CD4-positive, alpha-beta T cell treated with Interleukin-21 for 1 hour (primary cell): ENCODE data around the gene HOXA9.

ENCODE experiments used
- DNase-seq: peaks from one replicate; pipeline ENCODE4 v3.0.0-alpha.2; 2020

Gene HOXA9

DNA sequence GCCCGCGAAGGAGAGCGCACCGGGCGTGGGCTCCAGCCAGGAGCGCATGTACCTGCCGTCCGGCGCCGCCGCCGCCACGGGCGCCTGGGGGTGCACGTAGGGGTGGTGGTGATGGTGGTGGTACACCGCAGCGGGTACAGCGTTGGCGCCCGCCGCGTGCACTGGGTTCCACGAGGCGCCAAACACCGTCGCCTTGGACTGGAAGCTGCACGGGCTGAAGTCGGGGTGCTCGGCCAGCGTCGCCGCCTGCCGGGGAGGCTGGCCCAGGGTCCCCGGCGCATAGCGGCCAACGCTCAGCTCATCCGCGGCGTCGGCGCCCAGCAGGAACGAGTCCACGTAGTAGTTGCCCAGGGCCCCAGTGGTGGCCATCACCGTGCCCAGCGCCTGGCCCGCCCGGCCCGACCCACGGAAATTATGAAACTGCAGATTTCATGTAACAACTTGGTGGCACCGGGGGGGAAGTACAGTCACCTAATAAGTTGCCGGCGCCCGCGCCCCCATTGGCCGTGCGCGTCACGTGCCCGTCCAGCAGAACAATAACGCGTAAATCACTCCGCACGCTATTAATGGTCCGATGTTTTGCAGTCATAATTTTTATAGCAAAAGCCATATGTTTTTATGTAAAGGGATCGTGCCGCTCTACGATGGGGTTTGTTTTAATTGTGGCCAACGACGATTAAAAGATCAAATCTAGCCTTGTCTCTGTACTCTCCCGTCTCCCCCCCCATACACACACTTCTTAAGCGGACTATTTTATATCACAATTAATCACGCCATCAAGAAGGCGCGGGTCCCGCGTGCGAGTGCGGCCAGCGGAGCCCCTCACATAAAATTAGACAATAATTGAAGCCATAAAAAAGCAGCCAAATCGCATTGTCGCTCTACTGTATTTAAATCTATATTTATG is at the start of gene HOXA9:
TSS of gene HOXA9 (minus strand) at position 449 of the 907 bp plus-strand sequence. CDS start at position 369, 80 bp downstream.
- DNase-seq, result peak; percentile 36

DNA sequence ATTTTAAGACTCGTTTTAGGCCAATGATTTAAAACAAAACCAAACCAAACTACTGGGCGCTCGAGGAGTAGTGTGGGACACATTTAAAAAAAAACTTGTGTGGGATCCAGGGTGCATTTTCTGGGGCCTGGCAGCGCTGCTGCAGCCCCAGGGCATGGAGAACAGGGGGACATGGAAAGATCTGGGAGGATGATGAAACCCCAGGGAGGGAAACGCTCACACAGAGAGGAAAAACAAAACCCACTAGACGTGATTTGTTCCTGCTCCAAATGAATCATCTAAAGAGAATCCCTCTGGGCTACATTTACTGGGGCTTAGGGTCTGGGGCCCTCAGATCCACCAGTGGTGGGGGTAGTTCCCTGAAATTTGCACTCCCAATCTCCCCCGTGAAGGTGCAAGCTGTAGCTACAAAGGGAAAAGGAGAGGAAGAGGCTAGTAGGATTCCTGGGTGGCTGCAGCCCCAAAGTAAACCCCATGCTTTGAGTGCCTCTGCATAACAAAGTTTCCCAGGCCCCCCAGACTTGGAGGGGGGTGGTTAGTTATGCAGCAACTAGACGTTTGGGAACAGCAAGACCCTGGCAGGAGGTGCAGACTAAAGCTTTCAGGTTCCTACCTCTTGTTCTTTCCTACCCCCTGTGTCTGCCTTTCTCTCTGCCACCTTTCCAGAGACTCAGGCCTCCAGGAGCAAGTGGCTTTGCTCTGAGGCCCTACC is 49.1 kb upstream of the HOXA9 start:
- DNase-seq, result no peak

GRCh38 chr7:27213433-27214238 is 48.3 kb upstream of the HOXA9 start:
- no peak for DNase-seq

- no peak for DNase-seq
Observed at GRCh38 chr7:27212497-27213432, 47.4 kb upstream of the HOXA9 start.

DNA sequence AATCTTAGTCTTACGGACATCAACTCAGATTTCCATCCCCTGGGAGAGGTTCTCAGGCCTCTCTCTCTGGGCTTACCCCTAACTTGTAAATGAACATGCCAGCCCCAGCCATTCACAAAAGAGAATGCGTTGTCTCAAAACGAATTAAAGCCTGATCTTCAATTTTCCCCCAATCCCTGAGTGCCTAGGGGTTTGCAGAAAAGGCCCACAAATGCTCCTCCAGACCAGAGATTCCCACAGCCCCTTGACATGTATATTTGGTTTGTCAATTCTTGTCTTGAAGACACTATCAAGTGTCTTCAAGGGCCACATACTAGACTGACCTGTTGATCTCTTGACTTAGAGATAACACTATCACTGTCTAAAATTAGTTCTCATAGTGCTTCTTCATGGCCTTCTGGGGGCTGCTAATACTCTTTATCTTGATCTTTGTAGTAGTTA is 46.4 kb upstream of the HOXA9 start:
- no peak for DNase-seq

DNA sequence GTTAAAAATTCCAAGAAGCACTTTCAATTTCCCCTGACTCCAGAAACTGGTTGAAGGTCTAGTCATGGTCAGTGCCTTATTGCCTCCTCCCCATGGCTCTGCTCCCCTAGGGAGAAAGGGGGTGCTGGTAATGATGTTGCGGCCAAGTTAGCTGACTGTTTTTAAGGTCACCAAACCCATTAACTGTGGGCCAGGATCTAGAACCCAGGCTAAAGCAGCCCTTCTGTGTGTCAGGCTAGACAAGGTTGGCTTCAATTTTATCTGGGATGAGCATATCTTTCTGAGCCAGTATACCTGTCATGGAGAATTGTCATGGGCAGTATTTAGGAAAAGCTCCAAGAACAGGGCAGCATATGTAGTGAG is 45.7 kb upstream of the HOXA9 start:
- DNase-seq, result no peak

- DNase-seq, result peak; percentile 38
Observed at GRCh38 chr7:27210441-27211083, 45.2 kb upstream of the HOXA9 start.

GRCh38 chr7:27209933-27210440 is 44.6 kb upstream of the HOXA9 start:
- DNase-seq, result no peak

DNA sequence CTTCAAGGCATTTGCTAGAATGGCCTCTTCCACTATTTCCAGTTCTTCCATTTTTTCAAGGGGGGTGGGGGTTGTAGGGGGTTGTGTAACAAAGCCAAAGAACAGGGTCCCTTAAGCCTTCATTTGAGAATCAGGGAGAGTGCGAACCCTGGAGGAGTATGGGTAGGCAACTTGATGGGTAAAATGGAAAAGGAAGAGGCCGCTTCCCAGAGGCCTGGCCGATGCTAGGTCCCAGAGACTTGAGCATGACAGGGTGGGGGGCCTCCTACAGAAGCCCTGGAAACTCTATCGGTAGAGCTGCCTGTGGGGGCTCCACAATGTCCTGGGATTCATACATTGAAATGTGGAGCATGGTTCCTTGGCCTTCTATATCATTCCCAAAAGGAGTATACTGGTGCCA is 43.7 kb upstream of the HOXA9 start:
- no peak for DNase-seq

GRCh38 chr7:27207348-27207985 is 42.1 kb upstream of the HOXA9 start:
- DNase-seq, result no peak

- DNase-seq, result no peak
Observed at GRCh38 chr7:27205325-27206280, 40.3 kb upstream of the HOXA9 start.

GRCh38 chr7:27204851-27205322 is 39.5 kb upstream of the HOXA9 start:
- DNase-seq, result no peak

GRCh38 chr7:27203964-27204594 is 38.7 kb upstream of the HOXA9 start:
- DNase-seq, result no peak

- DNase-seq, result no peak
Observed at GRCh38 chr7:27203365-27203953, 38.1 kb upstream of the HOXA9 start.

DNA sequence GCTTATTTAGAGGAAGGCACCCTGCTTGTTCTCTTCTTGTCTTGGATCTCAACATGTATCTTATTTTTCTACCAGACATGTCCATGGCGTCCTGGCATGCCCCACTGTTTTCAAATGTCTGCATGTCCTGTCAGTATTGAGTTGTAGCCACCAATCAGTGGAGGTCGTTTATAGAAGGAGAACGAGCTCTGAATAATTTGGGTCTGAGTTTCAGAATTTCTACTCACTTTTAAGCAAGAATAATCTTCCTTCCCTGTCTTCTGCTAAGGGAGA is 37.5 kb upstream of the HOXA9 start:
- DNase-seq, result no peak

DNA sequence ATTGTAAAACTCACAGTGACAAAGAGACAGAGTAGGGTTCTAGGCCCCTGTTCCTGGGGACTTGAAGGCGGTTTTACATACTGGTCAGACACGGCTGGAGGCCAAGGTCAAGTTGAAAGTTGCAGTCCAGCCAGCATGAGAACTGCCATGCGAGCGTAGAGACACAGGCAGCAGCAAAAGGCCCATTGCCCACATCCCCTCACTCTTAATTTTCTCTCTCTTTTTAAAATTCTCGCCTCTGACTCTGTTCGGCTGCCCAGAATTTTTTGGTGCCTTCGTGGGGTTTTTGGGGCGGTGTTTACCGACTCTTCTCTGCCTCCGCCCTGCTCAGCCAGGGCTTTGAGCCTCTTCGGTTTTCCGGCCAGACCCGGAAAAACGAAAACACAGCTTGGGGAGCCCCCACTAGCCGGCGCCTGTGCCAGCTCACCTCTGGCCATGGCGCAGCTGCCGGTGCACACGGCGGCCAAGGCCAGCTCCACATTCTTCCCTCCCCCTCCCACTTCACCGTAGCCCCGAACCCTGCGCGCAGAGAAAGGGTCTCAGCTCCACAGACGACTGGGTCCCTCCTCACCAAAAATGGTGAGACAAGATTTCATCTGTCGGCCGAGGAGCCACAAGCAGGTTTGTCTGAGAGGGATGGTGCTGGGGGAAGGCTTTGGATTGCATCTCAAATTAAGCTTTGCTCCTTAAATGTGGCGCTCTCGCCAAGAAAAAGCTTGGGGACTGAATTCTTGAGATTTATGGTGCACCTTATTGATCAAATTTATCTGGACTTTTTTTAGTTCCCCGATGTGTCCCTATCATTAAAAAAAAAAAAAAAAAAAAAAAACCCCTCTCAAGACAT is 36.9 kb upstream of the HOXA9 start:
- no peak for DNase-seq

DNA sequence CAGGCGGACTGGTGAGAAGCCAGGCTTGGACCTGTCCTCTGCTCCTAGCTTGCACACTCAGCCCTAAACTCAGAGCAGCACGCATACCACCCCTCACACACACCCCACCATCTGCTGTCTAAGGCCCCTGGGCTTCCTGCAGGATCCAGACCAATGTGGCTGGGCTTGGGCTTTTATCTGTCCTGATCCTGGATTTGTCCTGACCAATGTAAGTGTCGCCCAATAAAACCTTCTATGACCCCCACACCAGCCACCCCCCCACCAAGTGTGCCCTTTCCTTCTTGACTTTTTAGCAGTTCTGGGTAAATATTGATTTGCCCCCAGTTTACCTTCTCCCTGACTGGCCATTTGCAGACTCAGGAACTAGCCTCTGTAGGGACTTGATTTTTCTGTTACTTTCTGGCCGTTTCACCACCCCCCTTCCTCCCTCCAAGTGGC is 36.3 kb upstream of the HOXA9 start:
- DNase-seq, result no peak
